Cerebellar nuclear complex (tissue), 1 donor: Measurements from ENCODE around the gene MTX1.

Experiments used
- DNase-seq, 2 experiments: peaks; one replicate each; lab custom pipeline; 2025; lab: John Stamatoyannopoulos, UW

The MTX1 gene

GRCh38 chr1:155174324-155175280, 33.9 kb upstream of the MTX1 start:
- peak in 1 of 2 experiments; percentile 18 for DNase-seq

- no peak for DNase-seq
Observed at GRCh38 chr1:155175281-155175926, 33.1 kb upstream of the MTX1 start.

GRCh38 chr1:155175927-155176371, 32.5 kb upstream of the MTX1 start:
- no peak for DNase-seq

GRCh38 chr1:155176544-155177071, 31.9 kb upstream of the MTX1 start:
- peak; percentile 44 to 53 for DNase-seq

DNA sequence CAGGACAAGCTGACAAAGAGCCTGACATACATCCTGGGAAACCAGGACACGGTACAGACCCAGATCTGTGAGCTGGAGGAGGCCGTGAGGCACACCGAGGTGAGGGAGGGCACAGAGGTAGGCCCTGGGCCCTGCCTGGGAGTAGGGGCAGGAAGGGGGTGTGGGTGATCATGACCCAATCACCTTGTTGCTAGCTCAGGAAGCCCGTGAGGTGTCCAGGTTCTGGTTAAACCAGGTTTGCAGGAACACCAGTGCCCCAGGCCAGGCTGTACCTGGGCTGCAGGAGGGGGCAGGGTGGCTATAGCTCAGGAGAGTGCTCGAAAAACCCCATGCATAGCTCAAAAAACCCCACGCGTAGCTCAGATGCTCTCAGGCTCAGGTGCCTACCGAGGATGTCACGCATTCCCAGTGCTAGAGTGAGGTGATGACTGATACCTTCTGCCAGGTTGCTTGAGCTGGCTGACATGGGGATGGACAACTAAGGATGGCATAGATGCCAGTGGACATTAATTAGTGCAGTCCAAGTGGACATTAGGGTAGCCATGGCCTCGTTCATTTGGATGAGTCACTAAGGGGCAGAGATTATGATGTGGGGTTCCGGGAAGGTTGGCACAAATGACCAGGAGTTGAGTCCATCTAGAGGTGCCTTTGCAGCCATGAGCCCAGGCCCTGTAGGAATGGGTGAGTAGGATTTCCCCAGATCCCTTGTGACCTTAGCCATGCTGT, 31.1 kb upstream of the MTX1 start:
- DNase-seq, result no peak

DNA sequence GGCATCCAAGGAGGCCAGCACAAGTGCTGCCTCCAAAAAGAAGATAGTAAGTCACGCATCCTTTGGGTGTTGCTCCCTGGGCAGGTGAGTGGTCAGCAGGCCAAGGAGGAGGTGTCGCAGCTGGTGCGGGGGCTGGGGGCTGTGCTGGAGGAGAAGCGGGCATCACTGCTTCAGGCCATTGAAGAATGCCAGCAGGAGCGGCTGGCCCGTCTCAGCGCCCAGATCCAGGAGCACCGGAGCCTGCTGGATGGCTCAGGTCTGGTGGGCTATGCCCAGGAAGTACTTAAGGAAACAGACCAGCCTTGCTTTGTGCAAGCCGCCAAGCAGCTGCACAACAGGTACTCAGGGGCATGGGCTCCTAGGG, 30.6 kb upstream of the MTX1 start:
- no peak for DNase-seq

- DNase-seq, result no peak
Observed at GRCh38 chr1:155178441-155179111, 29.9 kb upstream of the MTX1 start.

DNA sequence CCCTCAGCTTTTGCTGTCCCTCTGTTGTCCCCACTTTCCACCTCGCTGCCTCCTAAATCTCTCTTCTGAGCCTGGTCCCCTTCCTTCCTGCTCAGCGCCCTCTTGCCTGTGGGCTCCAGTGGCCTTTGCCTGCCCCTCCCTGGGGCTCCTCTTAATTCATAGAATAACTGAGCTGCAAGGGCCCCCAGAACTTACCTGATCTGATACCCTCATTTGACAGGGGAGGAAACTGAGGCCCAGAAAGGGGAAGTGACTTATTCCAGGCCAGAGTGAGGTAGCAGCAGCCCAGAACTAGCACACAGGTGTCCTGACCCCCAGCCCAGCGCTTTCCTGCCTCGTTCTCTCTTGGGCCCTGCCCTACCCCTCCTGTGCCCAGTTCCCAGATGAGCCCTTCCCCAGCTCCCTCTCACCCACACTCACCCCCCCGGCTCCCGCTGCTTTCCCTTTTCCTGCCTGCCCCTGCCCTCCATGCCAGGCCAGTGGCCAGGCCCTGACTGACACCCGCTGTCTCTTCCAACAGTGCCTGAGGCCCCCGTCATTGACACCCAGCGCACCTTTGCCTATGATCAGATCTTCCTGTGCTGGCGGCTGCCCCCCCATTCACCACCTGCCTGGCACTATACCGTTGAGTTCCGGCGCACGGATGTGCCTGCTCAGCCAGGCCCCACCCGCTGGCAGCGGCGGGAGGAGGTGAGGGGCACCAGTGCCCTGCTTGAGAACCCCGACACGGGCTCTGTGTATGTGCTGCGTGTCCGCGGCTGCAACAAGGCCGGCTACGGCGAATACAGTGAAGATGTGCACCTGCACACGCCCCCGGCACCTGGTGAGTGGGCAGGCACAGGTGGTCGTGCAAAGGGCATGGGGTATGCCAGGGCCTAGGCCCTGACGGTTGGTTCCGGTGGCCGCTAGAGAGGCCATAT, 29.1 kb upstream of the MTX1 start:
- DNase-seq, result no peak

DNA sequence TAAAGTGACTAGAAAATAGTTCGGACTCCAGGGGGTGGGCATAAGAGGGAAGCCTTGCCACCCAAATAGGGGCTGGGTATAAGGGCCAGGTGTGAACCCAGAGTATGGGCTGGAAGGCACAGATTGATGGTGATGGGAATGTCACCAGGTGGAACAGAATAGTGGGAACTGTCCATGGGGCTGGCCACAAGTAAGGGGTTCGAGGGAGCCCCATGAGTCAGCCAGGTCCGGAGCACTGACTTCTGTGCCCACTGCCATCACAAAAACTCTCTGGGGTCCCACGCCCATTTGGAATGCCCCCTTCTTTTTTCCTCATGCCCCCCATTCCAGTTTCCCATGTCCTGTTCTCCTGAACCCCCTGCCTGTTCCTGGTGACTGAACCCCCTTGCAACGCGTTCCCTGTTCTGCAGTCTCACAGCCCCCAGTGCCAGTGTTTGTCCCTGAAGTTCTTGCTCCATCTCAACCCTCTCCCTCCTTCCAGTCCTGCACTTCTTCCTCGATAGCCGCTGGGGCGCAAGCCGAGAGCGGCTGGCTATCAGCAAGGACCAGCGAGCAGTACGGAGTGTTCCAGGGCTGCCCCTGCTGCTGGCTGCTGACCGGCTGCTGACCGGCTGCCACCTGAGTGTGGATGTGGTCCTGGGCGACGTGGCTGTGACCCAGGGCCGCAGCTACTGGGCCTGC, 27.0 kb upstream of the MTX1 start:
- no peak for DNase-seq

DNA sequence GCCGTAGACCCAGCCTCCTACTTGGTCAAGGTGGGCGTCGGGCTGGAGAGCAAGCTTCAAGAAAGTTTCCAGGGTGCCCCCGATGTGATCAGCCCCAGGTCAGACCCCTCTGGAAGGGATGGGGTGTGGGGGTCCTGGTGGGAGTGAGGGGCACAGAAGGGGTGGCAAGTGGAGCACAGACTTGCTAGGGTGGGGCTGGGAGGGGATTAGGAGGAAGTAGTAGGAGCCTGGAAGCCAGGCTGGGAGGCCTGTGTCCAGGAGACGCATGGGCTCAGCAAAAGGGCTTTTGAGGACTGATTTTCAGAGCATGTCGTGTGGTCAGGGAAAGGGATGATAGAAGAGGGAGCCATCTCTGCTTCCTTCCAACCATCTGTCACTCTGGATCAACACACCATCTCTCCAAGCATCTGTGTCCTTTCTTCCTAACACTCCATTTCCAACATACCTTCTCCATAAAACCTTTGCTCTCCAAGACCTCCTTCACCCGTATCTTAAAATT, 26.4 kb upstream of the MTX1 start:
- no peak for DNase-seq

DNA sequence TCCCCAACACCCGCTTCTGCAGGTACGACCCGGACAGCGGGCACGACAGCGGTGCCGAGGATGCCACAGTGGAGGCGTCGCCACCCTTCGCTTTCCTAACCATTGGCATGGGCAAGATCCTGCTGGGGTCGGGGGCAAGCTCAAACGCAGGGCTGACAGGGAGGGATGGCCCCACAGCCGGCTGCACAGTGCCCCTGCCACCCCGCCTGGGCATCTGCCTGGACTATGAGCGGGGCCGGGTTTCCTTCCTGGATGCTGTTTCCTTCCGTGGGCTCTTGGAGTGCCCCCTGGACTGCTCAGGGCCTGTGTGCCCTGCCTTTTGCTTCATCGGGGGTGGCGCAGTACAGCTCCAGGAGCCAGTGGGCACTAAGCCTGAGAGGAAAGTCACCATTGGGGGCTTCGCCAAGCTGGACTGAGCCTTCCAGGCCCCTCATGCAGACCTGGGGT, 24.7 kb upstream of the MTX1 start:
- no peak for DNase-seq

- DNase-seq, result no peak
Observed at GRCh38 chr1:155184351-155184811, 24.1 kb upstream of the MTX1 start.

DNA sequence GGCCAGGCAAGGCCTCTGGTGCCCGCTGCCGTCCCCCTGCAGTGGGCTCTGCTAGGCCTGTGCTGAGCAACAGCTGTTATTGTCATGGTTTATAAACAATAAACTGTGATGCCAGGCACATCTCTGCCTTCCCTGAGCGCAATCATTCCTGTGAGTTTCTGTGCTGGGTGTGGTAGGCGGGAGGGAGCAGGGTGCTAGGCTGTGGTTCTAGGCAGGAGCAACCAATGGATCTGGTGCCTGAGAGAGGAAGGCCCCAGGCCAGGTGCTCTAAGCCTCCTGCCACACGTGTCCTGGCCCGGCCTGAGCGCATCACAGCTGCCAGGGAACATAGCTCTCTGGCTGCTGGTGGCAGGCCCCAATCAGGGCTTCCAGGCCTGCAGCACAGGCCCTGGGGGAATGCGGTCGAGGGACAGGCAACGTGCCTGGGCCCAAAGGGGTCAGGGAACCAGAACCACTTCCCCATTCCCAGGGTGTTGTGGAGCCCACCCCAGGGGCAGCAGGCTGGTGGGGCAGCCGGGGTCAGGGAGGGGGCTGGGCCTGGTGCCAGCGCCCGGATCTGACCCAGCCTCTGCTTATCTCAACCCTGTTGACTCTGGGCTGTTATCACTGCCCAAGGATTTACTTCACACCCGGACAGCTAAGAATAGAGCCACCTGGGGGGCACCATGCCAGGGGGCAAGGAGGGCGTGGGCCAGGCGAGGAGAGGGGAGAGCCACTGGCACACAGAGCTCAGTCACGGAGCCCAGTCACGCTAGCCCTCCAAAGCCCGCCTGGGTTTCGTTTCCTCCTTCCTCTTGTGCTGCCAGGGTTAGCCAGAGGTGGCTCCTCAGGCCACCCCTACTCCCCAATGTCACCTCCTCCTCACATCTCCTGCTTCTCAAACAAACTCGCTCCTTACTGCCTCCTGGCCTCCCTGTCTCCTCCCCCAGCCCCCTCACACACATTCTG, 23.4 kb upstream of the MTX1 start:
- no peak for DNase-seq

DNA sequence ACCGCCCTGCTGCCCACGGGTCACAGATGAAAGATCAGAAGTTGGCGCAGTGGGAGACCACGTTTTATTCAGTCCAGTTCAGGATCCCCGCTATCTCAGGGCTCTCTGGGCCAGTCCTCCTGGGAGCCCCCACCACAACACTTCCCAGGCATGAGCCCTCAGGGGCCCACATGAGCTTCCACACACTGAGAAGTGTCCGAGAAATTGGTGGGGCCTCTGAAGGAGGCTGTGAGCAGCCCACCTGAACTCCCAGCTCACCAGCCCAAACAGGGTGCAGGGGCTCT, 22.8 kb upstream of the MTX1 start:
- no peak for DNase-seq

GRCh38 chr1:155186067-155186793, 22.3 kb upstream of the MTX1 start:
- DNase-seq, result no peak

DNA sequence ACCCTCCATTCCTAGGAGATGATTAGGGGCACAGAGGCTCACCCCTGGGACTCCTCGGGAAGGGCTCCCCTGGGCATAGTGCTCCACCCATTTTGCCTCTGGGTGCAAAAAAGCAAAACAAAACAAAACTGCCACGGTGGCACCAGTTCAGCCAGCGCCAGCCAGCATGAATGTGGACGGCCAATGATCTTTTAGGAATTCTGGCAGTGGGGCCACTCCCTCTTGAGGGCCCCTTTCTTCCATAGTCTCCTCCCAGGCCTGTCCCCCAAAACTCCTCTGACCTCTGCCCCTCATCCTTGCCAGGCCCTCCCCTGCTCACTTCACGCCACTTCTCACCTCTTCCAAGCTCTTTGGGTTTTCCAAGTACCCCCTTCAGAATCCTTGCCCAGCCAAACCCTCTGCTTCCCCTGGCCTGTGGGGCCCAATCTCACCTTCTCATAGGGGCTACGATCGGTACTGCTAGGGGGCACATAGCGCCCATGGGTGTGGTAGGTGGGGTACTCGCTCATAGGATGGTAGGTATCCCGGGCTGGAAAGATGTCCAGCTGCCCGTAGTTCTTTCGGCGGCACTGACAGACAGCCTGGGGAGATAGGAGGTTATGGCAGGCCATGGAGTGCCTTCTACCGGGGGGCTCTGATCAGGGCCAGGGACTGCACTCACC, 21.6 kb upstream of the MTX1 start:
- no peak for DNase-seq

- DNase-seq, result no peak
Observed at GRCh38 chr1:155187456-155187891, 21.0 kb upstream of the MTX1 start.
